A673 (cell line): Measurements from ENCODE around the gene SF3B3.

Experiments used
- EZH2 ChIP-seq: fragments of 200-600 bp; sonication (generic); IDR thresholded peaks from 2 replicates; pipeline ENCODE4 v1.6.1; 2017; ENCODE audit warnings: borderline replicate concordance, low read depth, mild to moderate bottlenecking, mixed read lengths, antibody characterized with exemption, low read length; ENCODE audit not compliant: poor library complexity, severe bottlenecking
- TF ChIP-seq, protein P1 (sequence below): fragments of 300-800, 200-600 bp; sonication (generic); conservative IDR thresholded peaks from 2 replicates; pipeline ENCODE4 v1.5.1; 2017; ENCODE audit warnings: low read depth, mild to moderate bottlenecking, antibody characterized with exemption, low read length, moderate library complexity, mixed read lengths

DNA sequence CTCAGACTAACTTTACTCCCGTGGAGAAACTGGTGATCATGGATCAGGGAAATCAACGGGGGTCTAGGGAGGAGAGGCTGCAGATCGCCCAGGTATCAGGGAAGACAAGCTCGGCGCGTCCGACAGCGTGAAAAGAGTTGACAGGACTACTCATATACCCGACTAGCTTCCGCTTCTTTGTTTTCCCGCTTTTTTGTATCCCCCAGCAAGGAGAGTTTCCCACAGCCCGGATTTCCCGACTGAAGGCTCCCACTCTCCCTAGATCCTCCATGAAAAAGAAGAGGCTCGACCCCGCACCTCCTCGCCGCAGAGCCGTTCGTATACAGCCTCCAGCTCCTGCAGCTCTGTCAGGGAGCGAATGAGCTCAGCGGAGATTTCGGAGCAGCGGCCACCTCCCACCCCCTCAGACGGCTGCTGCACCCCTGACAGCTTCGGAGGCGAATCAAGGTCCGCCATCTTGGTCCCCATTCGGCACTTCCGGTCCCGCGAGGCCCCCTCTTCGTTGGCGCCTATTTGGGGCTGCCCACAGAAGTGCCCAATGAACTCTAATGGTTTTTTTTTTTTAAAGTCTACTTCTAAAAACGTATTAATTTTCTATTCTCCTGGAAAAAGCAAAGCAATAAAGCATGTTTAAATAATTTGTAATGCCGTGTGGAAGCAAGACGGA, 407 bp upstream of the SF3B3 start, which contains the start of gene COG4:
- TF ChIP-seq, protein P1, sequence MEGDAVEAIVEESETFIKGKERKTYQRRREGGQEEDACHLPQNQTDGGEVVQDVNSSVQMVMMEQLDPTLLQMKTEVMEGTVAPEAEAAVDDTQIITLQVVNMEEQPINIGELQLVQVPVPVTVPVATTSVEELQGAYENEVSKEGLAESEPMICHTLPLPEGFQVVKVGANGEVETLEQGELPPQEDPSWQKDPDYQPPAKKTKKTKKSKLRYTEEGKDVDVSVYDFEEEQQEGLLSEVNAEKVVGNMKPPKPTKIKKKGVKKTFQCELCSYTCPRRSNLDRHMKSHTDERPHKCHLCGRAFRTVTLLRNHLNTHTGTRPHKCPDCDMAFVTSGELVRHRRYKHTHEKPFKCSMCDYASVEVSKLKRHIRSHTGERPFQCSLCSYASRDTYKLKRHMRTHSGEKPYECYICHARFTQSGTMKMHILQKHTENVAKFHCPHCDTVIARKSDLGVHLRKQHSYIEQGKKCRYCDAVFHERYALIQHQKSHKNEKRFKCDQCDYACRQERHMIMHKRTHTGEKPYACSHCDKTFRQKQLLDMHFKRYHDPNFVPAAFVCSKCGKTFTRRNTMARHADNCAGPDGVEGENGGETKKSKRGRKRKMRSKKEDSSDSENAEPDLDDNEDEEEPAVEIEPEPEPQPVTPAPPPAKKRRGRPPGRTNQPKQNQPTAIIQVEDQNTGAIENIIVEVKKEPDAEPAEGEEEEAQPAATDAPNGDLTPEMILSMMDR, result no peak
- TF ChIP-seq EZH2, result no peak
